Body of pancreas (tissue), 4 donors: ENCODE data around the gene SSX2IP.

Experiments
- POLR2A ChIP-seq, 3 donors: fragments of 450-650 bp; IDR thresholded peaks; one replicate each; pipeline ENCODE4 v1.6.1; 2016; ENCODE audit warnings: antibody characterized with exemption in 3 of 3, mild to moderate bottlenecking in 2 of 3
- TF ChIP-seq, protein P1 (sequence below), 7 experiments: fragments of 450-650 bp in 4 of 7; fragments of 200-600 bp in 3 of 7; sonication (generic) in 3 of 7; IDR thresholded peaks; one replicate each; pipeline ENCODE4 v1.5.1; 2016 to 2019; ENCODE audit warnings: antibody characterized with exemption in 7 of 7

DNA sequence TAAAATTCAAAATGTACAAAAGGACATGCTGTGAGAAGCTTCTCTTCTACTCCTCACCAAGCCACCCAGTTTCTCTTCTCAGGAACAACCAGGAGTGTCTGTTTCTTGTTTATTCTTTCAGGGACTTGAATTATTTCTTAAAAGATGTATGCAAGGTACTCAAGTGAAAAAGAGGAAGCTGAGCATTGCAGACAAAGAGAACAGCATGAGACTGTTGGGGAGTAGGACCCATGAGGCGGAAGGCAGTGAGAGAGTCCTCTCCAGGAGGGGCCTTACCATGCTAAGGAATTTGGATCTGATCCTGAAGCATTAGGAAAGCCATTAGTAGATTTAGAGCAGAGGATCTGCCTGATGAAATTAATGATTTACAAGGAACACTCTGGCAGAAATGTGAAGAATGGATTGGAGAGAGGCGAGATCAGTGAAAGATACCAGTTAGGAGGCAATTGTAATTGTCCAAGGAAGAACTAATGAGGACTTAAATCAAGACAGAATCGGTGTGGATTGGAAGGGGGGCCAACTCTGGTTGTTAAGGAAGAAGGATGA lies 14.7 kb upstream of the SSX2IP start:
- TF ChIP-seq, protein P1, sequence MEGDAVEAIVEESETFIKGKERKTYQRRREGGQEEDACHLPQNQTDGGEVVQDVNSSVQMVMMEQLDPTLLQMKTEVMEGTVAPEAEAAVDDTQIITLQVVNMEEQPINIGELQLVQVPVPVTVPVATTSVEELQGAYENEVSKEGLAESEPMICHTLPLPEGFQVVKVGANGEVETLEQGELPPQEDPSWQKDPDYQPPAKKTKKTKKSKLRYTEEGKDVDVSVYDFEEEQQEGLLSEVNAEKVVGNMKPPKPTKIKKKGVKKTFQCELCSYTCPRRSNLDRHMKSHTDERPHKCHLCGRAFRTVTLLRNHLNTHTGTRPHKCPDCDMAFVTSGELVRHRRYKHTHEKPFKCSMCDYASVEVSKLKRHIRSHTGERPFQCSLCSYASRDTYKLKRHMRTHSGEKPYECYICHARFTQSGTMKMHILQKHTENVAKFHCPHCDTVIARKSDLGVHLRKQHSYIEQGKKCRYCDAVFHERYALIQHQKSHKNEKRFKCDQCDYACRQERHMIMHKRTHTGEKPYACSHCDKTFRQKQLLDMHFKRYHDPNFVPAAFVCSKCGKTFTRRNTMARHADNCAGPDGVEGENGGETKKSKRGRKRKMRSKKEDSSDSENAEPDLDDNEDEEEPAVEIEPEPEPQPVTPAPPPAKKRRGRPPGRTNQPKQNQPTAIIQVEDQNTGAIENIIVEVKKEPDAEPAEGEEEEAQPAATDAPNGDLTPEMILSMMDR (IDR thresholded peaks at IDR 0.05), result no peak
- TF ChIP-seq POLR2A (IDR thresholded peaks at IDR 0.05), result no peak
